ENCODE measurements around the gene PTH2R.

The PTH2R gene
- long read RNA-seq, transcript PTH2R-204 (13 exons, 2,472 nt), result major isoform, 59 of 148 reads
- long read RNA-seq, partial matches to known transcripts, result 8 of 148 reads
- long read RNA-seq, other reads (novel, unspliced or antisense), result 81 of 148 reads

- Histone ChIP-seq H3K27ac (replicated peaks) (no peak within 1 kb of the TSS), H3K27me3 (ENCODE audit: insufficient read depth, poor library complexity, severe bottlenecking) (peaks cover 7% of the 10 kb centered on the region), H3K4me3 (replicated peaks; ENCODE audit: insufficient read depth, low read length) (no peak within 1 kb of the TSS)
- DNase-seq (ENCODE audit: low read depth in 1 of 2, low spot score in 1 of 2), result no peak
- TF ChIP-seq SPI1 (IDR thresholded peaks at IDR 0.05; ENCODE audit: borderline replicate concordance, low read depth) (no peak), GABPA (IDR thresholded peaks at IDR 0.05; ENCODE audit: low read depth) (no peak), POLR2AphosphoS5 (IDR thresholded peaks at IDR 0.05; ENCODE audit: low read depth) (no peak), REST (IDR thresholded peaks at IDR 0.05; ENCODE audit: insufficient replicate concordance, low read depth) (no peak)
- TF ChIP-seq, protein P1, sequence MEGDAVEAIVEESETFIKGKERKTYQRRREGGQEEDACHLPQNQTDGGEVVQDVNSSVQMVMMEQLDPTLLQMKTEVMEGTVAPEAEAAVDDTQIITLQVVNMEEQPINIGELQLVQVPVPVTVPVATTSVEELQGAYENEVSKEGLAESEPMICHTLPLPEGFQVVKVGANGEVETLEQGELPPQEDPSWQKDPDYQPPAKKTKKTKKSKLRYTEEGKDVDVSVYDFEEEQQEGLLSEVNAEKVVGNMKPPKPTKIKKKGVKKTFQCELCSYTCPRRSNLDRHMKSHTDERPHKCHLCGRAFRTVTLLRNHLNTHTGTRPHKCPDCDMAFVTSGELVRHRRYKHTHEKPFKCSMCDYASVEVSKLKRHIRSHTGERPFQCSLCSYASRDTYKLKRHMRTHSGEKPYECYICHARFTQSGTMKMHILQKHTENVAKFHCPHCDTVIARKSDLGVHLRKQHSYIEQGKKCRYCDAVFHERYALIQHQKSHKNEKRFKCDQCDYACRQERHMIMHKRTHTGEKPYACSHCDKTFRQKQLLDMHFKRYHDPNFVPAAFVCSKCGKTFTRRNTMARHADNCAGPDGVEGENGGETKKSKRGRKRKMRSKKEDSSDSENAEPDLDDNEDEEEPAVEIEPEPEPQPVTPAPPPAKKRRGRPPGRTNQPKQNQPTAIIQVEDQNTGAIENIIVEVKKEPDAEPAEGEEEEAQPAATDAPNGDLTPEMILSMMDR (IDR thresholded peaks at IDR 0.05; ENCODE audit: insufficient read depth, low read length), result no peak
Measured at GRCh38 chr2:208406474-208407451, at the start of gene PTH2R. Gene PTH2R, plus strand, starts transcription at chr2:208406792. Its CDS starts 252 bp downstream, at chr2:208407044.

DNA sequence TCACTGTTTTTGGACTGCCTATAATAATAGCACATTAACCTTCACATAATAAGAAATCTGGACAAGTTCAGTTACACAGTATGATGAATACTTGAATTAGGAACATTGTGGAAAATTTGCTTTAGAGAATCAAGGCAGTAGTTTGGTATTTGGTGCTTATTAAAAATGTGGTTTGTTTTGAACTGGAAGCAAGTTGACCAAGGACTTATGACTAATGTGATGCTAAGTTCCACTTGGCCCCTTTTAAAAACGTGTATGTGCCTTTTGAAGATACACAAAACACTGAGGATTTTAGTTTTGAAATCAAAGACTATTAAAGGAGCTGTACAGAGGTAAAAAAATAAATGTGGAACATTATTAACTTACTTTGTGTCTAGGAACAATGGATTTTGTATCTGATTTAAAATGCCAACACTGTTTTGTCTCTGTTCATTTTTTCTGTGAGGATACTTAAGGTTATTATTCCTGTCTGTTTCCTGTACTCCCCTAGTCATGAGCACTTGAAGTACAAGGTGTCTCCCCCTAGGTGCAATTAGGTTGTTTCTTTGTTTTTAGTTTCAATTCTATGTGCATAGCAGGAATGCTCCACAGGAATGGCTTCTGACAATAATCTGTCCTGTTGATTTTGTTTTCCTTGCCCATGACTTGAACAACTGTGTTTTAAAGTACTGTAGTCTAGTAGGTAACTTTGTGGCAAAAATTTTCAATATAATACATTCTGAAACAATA is 49.6 kb upstream of the PTH2R start:
- H3K4me3 ChIP-seq (replicated peaks; ENCODE audit: insufficient read depth, low read length), result no peak overlapping the region
- H3K27ac ChIP-seq (replicated peaks), result no peak overlapping the region
- TF ChIP-seq POLR2AphosphoS5 (IDR thresholded peaks at IDR 0.05; ENCODE audit: low read depth), result no peak
- no peak for TF ChIP-seq GABPA (IDR thresholded peaks at IDR 0.05; ENCODE audit: low read depth)
- TF ChIP-seq, protein P1 (IDR thresholded peaks at IDR 0.05; ENCODE audit: insufficient read depth, low read length), result no peak
- no peak for TF ChIP-seq SPI1 (IDR thresholded peaks at IDR 0.05; ENCODE audit: borderline replicate concordance, low read depth)
- no peak for TF ChIP-seq REST (IDR thresholded peaks at IDR 0.05; ENCODE audit: insufficient replicate concordance, low read depth)
- H3K27me3 ChIP-seq (ENCODE audit: insufficient read depth, poor library complexity, severe bottlenecking), result no peaks in the 10 kb centered on the region
- DNase-seq (ENCODE audit: low read depth in 1 of 2, low spot score in 1 of 2), result no peak

- no peaks in the 10 kb centered on the region for H3K27me3 ChIP-seq (ENCODE audit: insufficient read depth, poor library complexity, severe bottlenecking)
- H3K4me3 ChIP-seq (replicated peaks; ENCODE audit: insufficient read depth, low read length), result peak overlapping the region; percentile 57
- H3K27ac ChIP-seq (replicated peaks), result peak overlapping the region; percentile 94
- peak; percentile 94 to 96 for DNase-seq (ENCODE audit: low read depth in 1 of 2, low spot score in 1 of 2)
- TF ChIP-seq, protein P1 (IDR thresholded peaks at IDR 0.05; ENCODE audit: insufficient read depth, low read length), result no peak
- TF ChIP-seq SPI1 (IDR thresholded peaks at IDR 0.05; ENCODE audit: borderline replicate concordance, low read depth), result peak; percentile 81; the same call in 1 of the 2 replicates
- TF ChIP-seq POLR2AphosphoS5 (IDR thresholded peaks at IDR 0.05; ENCODE audit: low read depth), result peak; percentile 61
- peak; percentile 21 for TF ChIP-seq REST (IDR thresholded peaks at IDR 0.05; ENCODE audit: insufficient replicate concordance, low read depth)
- TF ChIP-seq GABPA (IDR thresholded peaks at IDR 0.05; ENCODE audit: low read depth), result no peak
Measured at GRCh38 chr2:208358758-208359631, 47.6 kb upstream of the PTH2R start.
